GM12878 (cell line): Measurements from ENCODE around the gene SLC44A3. TPM values are rescaled to one million over a fixed set of nuclear protein-coding genes. Genes with fewer than 3 reads are reported as not detected.

Experiments used
- ATAC-seq: fragments of 200-7000 bp; cut with Tn5 transposase; 3 replicates; pipeline ENCODE4 v1.9.1; 2020; ENCODE audit warnings: mild to moderate bottlenecking, moderate library complexity
- BruUV-seq: library from RNA; stranded (reverse); fragments of 400-500 nt; replicated peaks from 2 replicates; lab custom pipeline; 2021; lab: Mats Ljungman, UMichigan
- CTCF ChIA-PET: fragments of 300-600 bp; sonication (Branson Sonifier 250); formaldehyde crosslinking; extraction: SDS; loops from one replicate; lab custom pipeline; 2021; ENCODE audit warnings: inconsistent platforms; lab: Yijun Ruan, JAX
- POLR2A ChIA-PET: fragments of 350-600 bp; formaldehyde crosslinking; extraction: SDS; loops from one replicate; lab custom pipeline; 2021; ENCODE audit warnings: inconsistent platforms; lab: Charles Lee
- RAD21 ChIA-PET: fragments of 300-600 bp; sonication (Branson Sonifier 250); formaldehyde crosslinking; loops from one replicate; lab custom pipeline; 2023; ENCODE audit warnings: antibody characterized with exemption; ENCODE audit not compliant: unreplicated experiment; lab: Charles Lee
- SMC1A ChIA-PET: fragments of 300-600 bp; sonication (Branson Sonifier 250); formaldehyde crosslinking; loops from one replicate; lab custom pipeline; 2023; ENCODE audit not compliant: unreplicated experiment, uncharacterized antibody; lab: Charles Lee
- DNase-seq: peaks from one replicate; pipeline ENCODE4 v3.0.0-alpha.2; 2011; ENCODE audit warnings: low read depth, low spot score
- FAIRE-seq: peaks from 3 replicates; lab custom pipeline; 2011; peaks lifted over from hg19 to GRCh38; lab: Jason Lieb, UNC
- H2AFZ ChIP-seq: 2 replicates; pipeline ENCODE4 v1.6.0; 2011; ENCODE audit warnings: low read depth, low read length, control low read depth; ENCODE audit not compliant: control insufficient read depth
- H3K27ac ChIP-seq: 2 replicates; pipeline ENCODE4 v1.5.1; 2011; ENCODE audit warnings: control low read depth; ENCODE audit not compliant: control insufficient read depth, insufficient read depth
- H3K27me3 ChIP-seq, 2 experiments: replicated peaks in 1 of 2; 2 replicates each; pipeline versions ENCODE4 v1.6.0 to v1.6.1; 2011; ENCODE audit warnings: low read length in 1 of 2; ENCODE audit not compliant: control insufficient read depth in 2 of 2, insufficient read depth in 2 of 2
- H3K36me3 ChIP-seq, 2 experiments: 2 replicates each; pipeline ENCODE4 v1.5.1; 2011; ENCODE audit warnings: low read length in 1 of 2; ENCODE audit not compliant: control insufficient read depth in 2 of 2, insufficient read depth in 2 of 2
- H3K4me1 ChIP-seq: 2 replicates; pipeline ENCODE4 v1.6.1; 2011; ENCODE audit warnings: mild to moderate bottlenecking, low read length, moderate library complexity, mixed read lengths; ENCODE audit not compliant: control insufficient read depth, insufficient read depth
- H3K4me2 ChIP-seq: 2 replicates; pipeline ENCODE4 v1.6.0; 2011; ENCODE audit warnings: control low read depth; ENCODE audit not compliant: control insufficient read depth, insufficient read depth
- H3K4me3 ChIP-seq: fragments of 200-600 bp; sonication (generic); 2 replicates; pipeline ENCODE4 v1.5.1; 2016
- H3K79me2 ChIP-seq: 2 replicates; pipeline ENCODE4 v1.6.0; 2011; ENCODE audit warnings: low read length; ENCODE audit not compliant: control insufficient read depth, insufficient read depth
- H3K9ac ChIP-seq: 2 replicates; pipeline ENCODE4 v1.8.0; 2011; ENCODE audit warnings: low read length, control low read depth, mixed read lengths; ENCODE audit not compliant: control insufficient read depth, insufficient read depth
- H3K9me3 ChIP-seq: replicated peaks from 3 replicates; pipeline ENCODE4 v1.5.1; 2011; ENCODE audit warnings: mild to moderate bottlenecking, low read length; ENCODE audit not compliant: control insufficient read depth, insufficient read depth
- H4K20me1 ChIP-seq: 2 replicates; pipeline ENCODE4 v1.6.0; 2011; ENCODE audit not compliant: control insufficient read depth, insufficient read depth
- IKZF2 ChIP-seq, 2 experiments: fragments of 450-650 bp; IDR thresholded peaks; 2 replicates each; pipeline ENCODE4 v1.6.1; 2017; ENCODE audit warnings: mild to moderate bottlenecking in 2 of 2, moderate library complexity in 2 of 2
- KDM1A ChIP-seq: fragments of 200-600 bp; sonication (generic); IDR thresholded peaks from 2 replicates; pipeline ENCODE4 v1.6.1; 2016; ENCODE audit warnings: borderline replicate concordance
- NFYB ChIP-seq: IDR thresholded peaks from 2 replicates; pipeline ENCODE4 v1.6.1; 2011; ENCODE audit warnings: low read depth, mild to moderate bottlenecking, low read length, improper control_type of control experiment, moderate library complexity; ENCODE audit not compliant: insufficient read depth
- SP1 ChIP-seq: IDR thresholded peaks from one replicate; pipeline ENCODE4 v1.6.1; 2011; ENCODE audit warnings: low read depth, low read length
- TCF12 ChIP-seq: IDR thresholded peaks from 2 replicates; pipeline ENCODE4 v1.6.1; 2011; ENCODE audit warnings: low read depth, mild to moderate bottlenecking, low read length
- WRNIP1 ChIP-seq: IDR thresholded peaks from 2 replicates; pipeline ENCODE4 v1.6.1; 2011; ENCODE audit warnings: low read depth, low read length, improper control_type of control experiment, borderline replicate concordance
- WGBS: methylation state at CpG from one replicate; pipeline ENCODE4 v1.1.6; 2016; ENCODE audit warnings: low lambda C conversion rate; ENCODE audit not compliant: insufficient replicate concordance, insufficient coverage; ENCODE audit errors: missing lambda C conversion rate; 5-methylcytosine and 5-hydroxymethylcytosine counted together
- in situ Hi-C: fragments of 300-500 bp; cut with MboI; formaldehyde crosslinking; loops from 9 replicates; pipeline ENCODE4 v1.14.3; 2018; ENCODE audit warnings: mixed read lengths
- intact Hi-C: fragments of 100-400 bp; cut with micrococcal nuclease; formaldehyde crosslinking; loops from one replicate; pipeline ENCODE4 v1.14.2; 2022; ENCODE audit not compliant: unreplicated experiment
- polyA plus RNA-seq, 11 experiments: library from polyadenylated mRNA; depleted of rRNA in 4 of 11; unstranded in 6 of 11; stranded (reverse) in 5 of 11; fragments of >200 nt; fragmentation: Nextera tagmentation in 4 of 11; fragmentation: Illumina TruSeq in 1 of 11; extraction: Ambion mirVana in 4 of 11; extraction: Trizol in 1 of 11; gene quantifications; 1 replicate in 1 of 11; 2 replicates in 10 of 11; pipeline versions ENCODE4 v1.2.1 to v1.2.3, GENCODE V29; 2011 to 2016; ENCODE audit warnings: inconsistent platforms in 2 of 11, missing spikeins in 2 of 11, low read depth in 1 of 11
- total RNA-seq, 4 experiments: library from RNA; depleted of rRNA in 3 of 4; stranded (reverse); fragments of >200 nt in 3 of 4; fragmentation: Illumina TruSeq in 1 of 4; extraction: Trizol in 1 of 4; gene quantifications; 2 replicates each; pipeline versions ENCODE4 v1.2.1 to v1.2.3, GENCODE V29; 2013 to 2021
- TF ChIP-seq, protein P1 (sequence below): fragments of 450-650 bp; IDR thresholded peaks from 2 replicates; pipeline ENCODE4 v1.6.1; 2017; ENCODE audit warnings: antibody characterized with exemption, mild to moderate bottlenecking, moderate library complexity
- TF ChIP-seq, protein P2 (sequence below): fragments of 450-650 bp; IDR thresholded peaks from 2 replicates; pipeline ENCODE4 v1.6.1; 2016; ENCODE audit warnings: mild to moderate bottlenecking

The SLC44A3 gene
- total and polyA plus RNA-seq, 10 of the 15 experiments (the other 5 are each of a cell fraction or from before 2014, with no cell fraction given) = not detected

DNA sequence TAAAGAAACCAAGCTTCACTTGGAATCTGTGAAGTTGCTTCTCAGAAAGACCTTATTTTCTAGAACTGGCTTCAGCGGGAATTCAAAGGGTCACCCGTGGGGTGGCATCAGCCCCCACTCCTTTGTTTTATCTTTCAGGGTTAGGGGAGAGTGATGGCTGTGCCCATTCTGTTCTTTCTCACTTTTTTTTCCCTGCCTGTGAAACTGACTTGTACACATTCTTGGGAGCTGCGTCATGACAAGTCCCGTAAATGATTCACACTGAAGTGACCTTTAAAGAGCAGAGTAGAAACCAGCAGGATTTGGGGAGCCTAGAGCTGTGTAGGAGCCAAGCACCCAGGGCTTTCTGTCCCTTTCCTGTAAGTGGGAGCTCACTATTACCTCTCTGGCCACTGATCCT lies 43.8 kb downstream of the SLC44A3 start (continued):
- TF ChIP-seq, protein P1, sequence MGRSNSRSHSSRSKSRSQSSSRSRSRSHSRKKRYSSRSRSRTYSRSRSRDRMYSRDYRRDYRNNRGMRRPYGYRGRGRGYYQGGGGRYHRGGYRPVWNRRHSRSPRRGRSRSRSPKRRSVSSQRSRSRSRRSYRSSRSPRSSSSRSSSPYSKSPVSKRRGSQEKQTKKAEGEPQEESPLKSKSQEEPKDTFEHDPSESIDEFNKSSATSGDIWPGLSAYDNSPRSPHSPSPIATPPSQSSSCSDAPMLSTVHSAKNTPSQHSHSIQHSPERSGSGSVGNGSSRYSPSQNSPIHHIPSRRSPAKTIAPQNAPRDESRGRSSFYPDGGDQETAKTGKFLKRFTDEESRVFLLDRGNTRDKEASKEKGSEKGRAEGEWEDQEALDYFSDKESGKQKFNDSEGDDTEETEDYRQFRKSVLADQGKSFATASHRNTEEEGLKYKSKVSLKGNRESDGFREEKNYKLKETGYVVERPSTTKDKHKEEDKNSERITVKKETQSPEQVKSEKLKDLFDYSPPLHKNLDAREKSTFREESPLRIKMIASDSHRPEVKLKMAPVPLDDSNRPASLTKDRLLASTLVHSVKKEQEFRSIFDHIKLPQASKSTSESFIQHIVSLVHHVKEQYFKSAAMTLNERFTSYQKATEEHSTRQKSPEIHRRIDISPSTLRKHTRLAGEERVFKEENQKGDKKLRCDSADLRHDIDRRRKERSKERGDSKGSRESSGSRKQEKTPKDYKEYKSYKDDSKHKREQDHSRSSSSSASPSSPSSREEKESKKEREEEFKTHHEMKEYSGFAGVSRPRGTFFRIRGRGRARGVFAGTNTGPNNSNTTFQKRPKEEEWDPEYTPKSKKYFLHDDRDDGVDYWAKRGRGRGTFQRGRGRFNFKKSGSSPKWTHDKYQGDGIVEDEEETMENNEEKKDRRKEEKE = no peak

DNA sequence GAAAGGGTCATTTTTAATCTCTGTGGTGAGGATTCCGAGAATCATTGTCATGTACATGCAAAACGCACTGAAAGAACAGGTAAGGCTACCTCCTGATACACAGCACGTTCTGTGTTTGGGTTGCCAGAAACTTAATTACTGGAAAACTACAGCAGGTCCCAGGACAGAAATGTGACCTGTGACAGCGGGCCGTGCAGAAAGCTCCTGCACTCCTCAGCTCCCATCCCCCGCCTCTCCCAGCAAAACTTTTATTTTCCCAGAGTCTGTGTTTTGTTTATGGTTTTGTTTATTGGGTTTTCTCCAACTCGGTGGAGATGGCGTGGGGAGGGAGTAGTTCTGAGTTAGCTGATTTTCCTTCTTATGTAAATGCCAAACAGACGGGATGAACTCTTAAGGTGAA lies 44.7 kb downstream of the SLC44A3 start:
- no peak overlapping the region for H3K4me2 ChIP-seq

More for the DNA sequence above, 44.7 kb downstream of the SLC44A3 start:
- ChIA-PET CTCF (interaction anchor here (0.6 to 4.8 kb wide), 3 partner anchors 10 to 179 kb away, joined by 3 to 39 read pairs (median 6); no protein-coding TSS in a partner anchor), POLR2A (no interaction called here), RAD21 (interaction anchor here (1.0 kb wide), 2 partner anchors 10 to 191 kb away, joined by 3 to 5 read pairs; no protein-coding TSS in a partner anchor), SMC1A (interaction anchor here (0.7 to 1.2 kb wide), 2 partner anchors 9 to 176 kb away, joined by 3 read pairs; no protein-coding TSS in a partner anchor)
- DNase-seq (no peak), ATAC-seq (no peak), FAIRE-seq (no peak)
- H3K4me3 ChIP-seq = no peak overlapping the region
- no TSS peak for BruUV-seq
- H2AFZ ChIP-seq = no peak overlapping the region
- H3K27me3 ChIP-seq = no peaks in the 10 kb centered on the region; a peak in 1 of 4 replicates
- TF ChIP-seq NFYB (no peak), WRNIP1 (no peak), TCF12 (no peak), IKZF2 (IDR thresholded peaks at IDR 0.05) (no peak), KDM1A (no peak), SP1 (no peak)
- TF ChIP-seq, protein P2, sequence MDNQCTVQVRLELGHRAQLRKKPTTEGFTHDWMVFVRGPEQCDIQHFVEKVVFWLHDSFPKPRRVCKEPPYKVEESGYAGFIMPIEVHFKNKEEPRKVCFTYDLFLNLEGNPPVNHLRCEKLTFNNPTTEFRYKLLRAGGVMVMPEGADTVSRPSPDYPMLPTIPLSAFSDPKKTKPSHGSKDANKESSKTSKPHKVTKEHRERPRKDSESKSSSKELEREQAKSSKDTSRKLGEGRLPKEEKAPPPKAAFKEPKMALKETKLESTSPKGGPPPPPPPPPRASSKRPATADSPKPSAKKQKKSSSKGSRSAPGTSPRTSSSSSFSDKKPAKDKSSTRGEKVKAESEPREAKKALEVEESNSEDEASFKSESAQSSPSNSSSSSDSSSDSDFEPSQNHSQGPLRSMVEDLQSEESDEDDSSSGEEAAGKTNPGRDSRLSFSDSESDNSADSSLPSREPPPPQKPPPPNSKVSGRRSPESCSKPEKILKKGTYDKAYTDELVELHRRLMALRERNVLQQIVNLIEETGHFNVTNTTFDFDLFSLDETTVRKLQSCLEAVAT = no peak
- H4K20me1 ChIP-seq = no peaks in the 10 kb centered on the region
- intact Hi-C loops = no loop called here
- in situ Hi-C loops = no loop called here
- no peaks in the 10 kb centered on the region for H3K79me2 ChIP-seq
- H3K36me3 ChIP-seq = no peaks in the 10 kb centered on the region
- 33% methylated on average over 9 of the region's 9 CpGs for WGBS
- H3K4me1 ChIP-seq = no peaks in the 10 kb centered on the region
- H3K9me3 ChIP-seq = no peaks in the 10 kb centered on the region
- H3K9ac ChIP-seq = no peak overlapping the region
- H3K27ac ChIP-seq = no peak overlapping the region
